Adrenal gland (tissue), 12 donors: ENCODE results near the gene TRMT61A. TPM values are rescaled to one million over a fixed set of nuclear protein-coding genes. Genes with fewer than 3 reads are reported as not detected.

ENCODE experiments used
- DNase-seq, 7 donors: peaks; one replicate each; pipeline ENCODE4 v3.0.0-alpha.2; 2019 to 2020
- H3K27ac ChIP-seq, 5 donors: fragments of 200-600 bp; sonication (generic) in 4 of 5; 1 replicate in 3 of 5; 2 replicates in 2 of 5; pipeline versions ENCODE4 v1.5.1 to v1.8.0; 2016 to 2020; ENCODE audit warnings: mild to moderate bottlenecking in 1 of 5
- H3K27me3 ChIP-seq: fragments of 200-600 bp; 2 replicates; pipeline ENCODE4 v1.8.0; 2021
- H3K36me3 ChIP-seq, 2 donors: fragments of 200-600 bp; replicated peaks in 1 of 2; 1 replicate in 1 of 2; 2 replicates in 1 of 2; pipeline versions ENCODE4 v1.5.1 to v1.8.0; 2018 to 2022
- H3K4me1 ChIP-seq, 2 donors: fragments of 200-600 bp; replicated peaks in 1 of 2; 1 replicate in 1 of 2; 2 replicates in 1 of 2; pipeline versions ENCODE4 v1.5.1 to v1.8.0; 2018 to 2021
- H3K4me3 ChIP-seq, 4 donors: fragments of 200-600 bp; sonication (generic) in 3 of 4; one replicate each; pipeline ENCODE4 v1.5.1; 2016 to 2018
- H3K9me3 ChIP-seq, 3 donors: fragments of 200-600 bp; sonication (generic) in 1 of 3; replicated peaks in 1 of 3; 1 replicate in 2 of 3; 2 replicates in 1 of 3; pipeline versions ENCODE4 v1.5.1 to v1.8.0; 2016 to 2021
- CTCF ChIP-seq, 6 experiments: fragments of 450-650 bp in 4 of 6; fragments of 200-600 bp in 2 of 6; sonication (generic) in 1 of 6; IDR thresholded peaks; 1 replicate in 5 of 6; 2 replicates in 1 of 6; pipeline versions ENCODE4 v1.5.1 to v1.8.0; 2016 to 2021; ENCODE audit warnings: antibody characterized with exemption in 6 of 6, mild to moderate bottlenecking in 2 of 6, moderate library complexity in 1 of 6
- POLR2A ChIP-seq, 2 donors: fragments of 450-650 bp; IDR thresholded peaks; one replicate each; pipeline ENCODE4 v1.6.1; 2017; ENCODE audit warnings: antibody characterized with exemption in 2 of 2, mild to moderate bottlenecking in 2 of 2, moderate library complexity in 1 of 2
- WGBS, 4 donors: extraction: QIAGEN DNeasy Blood & Tissue Kit in 2 of 4; methylation state at CpG; one replicate each; pipeline versions ENCODE4 v1.1.5 to v1.1.7; 2013 to 2017; 5-methylcytosine and 5-hydroxymethylcytosine counted together
- intact Hi-C, 2 donors: fragments of 100-400 bp; cut with DNase I; formaldehyde crosslinking; loops; one replicate each; pipeline versions ENCODE4 v1.14.1 to v1.15.0; 2022 to 2023
- polyA plus RNA-seq, 3 donors: library from polyadenylated mRNA; stranded (reverse); fragments of 200-250 nt in 2 of 3; fragments of 350-450 nt in 1 of 3; fragmentation: Illumina TruSeq in 1 of 3; extraction: RNeasy Lipid Tissue Mini Kit (QIAGEN cat#74804) in 1 of 3; gene quantifications; one replicate each; pipeline ENCODE4 v1.2.3, GENCODE V29; 2013 to 2014
- total RNA-seq, 9 donors: library from RNA; depleted of rRNA in 4 of 9; stranded (reverse); fragments of >200 nt in 4 of 9; fragments of 120-200 nt in 1 of 9; fragmentation: NEBNext Ultra II Directional in 1 of 9; extraction: Animal tissue kit (Norgen Biotek cat#: 25700) in 1 of 9; gene quantifications; one replicate each; pipeline versions ENCODE4 v1.1.0 to v1.2.4, GENCODE V29; 2013 to 2023
- donor health status: healthy with polysubstance abuse.
- donor health status: Bipolar disorder and iron deficiency.
- donor health status: DM: yes; HTN: yes; CAD: no.
- donor health status: DM: no; HTN: no; CAD: no.
- donor health status: DM: no; HTN: no; CAD: no.
- donor health status: DM: yes; HTN: yes; CAD: no.

The TRMT61A gene
- total and polyA plus RNA-seq, 12 donors, result 2.5 to 26.0 (median 13.5) TPM

DNA sequence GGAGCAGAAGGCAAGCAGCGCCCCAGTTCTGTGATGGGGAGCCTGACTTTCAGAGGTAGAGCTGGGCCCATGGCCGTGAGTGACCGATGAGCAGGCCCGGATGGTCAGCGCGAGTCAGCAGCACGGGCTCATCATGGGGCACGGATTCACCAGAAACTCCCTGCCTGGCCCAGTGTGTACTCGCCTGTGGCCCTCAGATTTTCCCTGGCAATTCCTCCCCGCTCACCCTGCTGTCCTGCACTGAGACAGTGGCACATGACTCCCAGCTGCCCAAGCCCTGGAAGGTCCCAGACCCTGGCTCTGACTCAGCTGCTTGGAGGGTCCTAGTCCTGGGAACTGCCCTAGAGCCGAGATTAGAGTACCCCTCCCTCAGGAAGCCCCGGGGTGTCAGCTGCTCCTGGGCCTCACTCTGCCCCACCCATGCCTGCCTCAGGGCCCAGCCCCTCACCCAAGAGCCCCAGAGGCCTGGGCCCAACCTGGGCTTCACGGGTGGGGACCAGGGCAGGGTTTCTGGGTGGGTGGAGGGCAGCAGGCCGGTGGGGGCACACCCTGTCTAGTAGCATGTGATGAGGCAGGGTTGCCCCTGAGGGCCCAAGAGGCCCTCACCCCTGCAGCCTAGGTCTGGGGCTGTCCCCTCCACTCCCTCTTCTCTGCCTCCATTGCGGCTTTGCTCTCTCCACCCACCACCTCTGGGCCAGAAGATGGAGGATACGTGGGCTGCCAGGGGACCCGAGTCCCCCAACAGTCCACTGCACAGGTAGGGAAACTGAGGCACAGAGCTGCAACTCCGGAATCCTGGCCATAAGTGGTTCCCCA, 8.4 kb downstream of the TRMT61A start:
- WGBS, 4 donors, result 55 to 83% (median 72%) methylated on average over 1 to 18 of the region's 18 CpGs
- H3K4me1 ChIP-seq, result peaks cover 23 to 30% of the 10 kb centered on the region in 2 donors
- no peak overlapping the region for H3K4me3 ChIP-seq
- peak overlapping the region; percentile 33 to 83 (median 56) for H3K27ac ChIP-seq
- H3K27me3 ChIP-seq, result no peaks in the 10 kb centered on the region
- DNase-seq, result peak in 3 of 7 donors; percentile 50 to 57 (median 56)
- TF ChIP-seq CTCF (IDR thresholded peaks at IDR 0.05) (no peak), POLR2A (IDR thresholded peaks at IDR 0.05) (no peak)
- H3K9me3 ChIP-seq, result no peaks in the 10 kb centered on the region
- no peaks in the 10 kb centered on the region for H3K36me3 ChIP-seq
- intact Hi-C loops, result no loop called here

- H3K27ac ChIP-seq, result peak overlapping the region; percentile 25 to 69 (median 56)
These were observed 9.5 kb downstream of the TRMT61A start for GRCh38 chr14:103538291-103539055.

GRCh38 chr14:103539056-103539825, 10.2 kb downstream of the TRMT61A start:
- no peaks in the 10 kb centered on the region for H3K9me3 ChIP-seq
- no peak for DNase-seq
- WGBS, 4 donors, result 62 to 74% (median 67%) methylated on average over 18 to 28 of the region's 28 CpGs
- H3K4me3 ChIP-seq, result no peak overlapping the region
- intact Hi-C loops, result no loop called here
- no peaks in the 10 kb centered on the region for H3K27me3 ChIP-seq
- TF ChIP-seq CTCF (IDR thresholded peaks at IDR 0.05) (no peak), POLR2A (IDR thresholded peaks at IDR 0.05) (no peak)
- peak overlapping the region in 4 of 5 donors; percentile 30 to 69 (median 60) for H3K27ac ChIP-seq
- H3K4me1 ChIP-seq, result peaks cover 34 to 46% of the 10 kb centered on the region in 2 donors
- H3K36me3 ChIP-seq, result no peaks in the 10 kb centered on the region

More at GRCh38 chr14:103538291-103539055, 9.5 kb downstream of the TRMT61A start:
- H3K36me3 ChIP-seq, result no peaks in the 10 kb centered on the region
- 33 to 43% (median 39%) methylated on average over 7 to 30 of the region's 30 CpGs for WGBS, 4 donors
- intact Hi-C loops, result no loop called here
- H3K4me3 ChIP-seq, result no peak overlapping the region
- H3K27me3 ChIP-seq, result no peaks in the 10 kb centered on the region
- H3K4me1 ChIP-seq, result peaks cover 33 to 39% of the 10 kb centered on the region in 2 donors
- peak; percentile 59 to 83 (median 76) for DNase-seq
- TF ChIP-seq CTCF (IDR thresholded peaks at IDR 0.05) (no peak), POLR2A (IDR thresholded peaks at IDR 0.05) (peak in 1 of 2 donors; percentile 65)
- H3K9me3 ChIP-seq, result no peaks in the 10 kb centered on the region
